NCI-H1436 treated with DMSO at 0.1 percent for 48 hours (cell line): ENCODE measurements around the gene STXBP6.

Source experiments
- DNase-seq: peaks from one replicate; lab custom pipeline; 2025; lab: John Stamatoyannopoulos, UW

The STXBP6 gene

GRCh38 chr14:24885410-24885913 lies 164.5 kb downstream of the STXBP6 start:
- no peak for DNase-seq

- DNase-seq, result no peak
Measured at GRCh38 chr14:24883576-24883975, 166.4 kb downstream of the STXBP6 start.

GRCh38 chr14:24881116-24881893 lies 168.6 kb downstream of the STXBP6 start:
- no peak for DNase-seq

- DNase-seq, result no peak
Measured at GRCh38 chr14:24880689-24881088, 169.3 kb downstream of the STXBP6 start.

GRCh38 chr14:24879661-24880386 lies 170.1 kb downstream of the STXBP6 start:
- DNase-seq, result no peak

GRCh38 chr14:24876996-24877395 lies 173.0 kb downstream of the STXBP6 start:
- no peak for DNase-seq

GRCh38 chr14:24875991-24876878 lies 173.7 kb downstream of the STXBP6 start:
- no peak for DNase-seq

GRCh38 chr14:24875203-24875838 lies 174.6 kb downstream of the STXBP6 start:
- DNase-seq, result no peak

GRCh38 chr14:24874514-24875202 lies 175.3 kb downstream of the STXBP6 start:
- DNase-seq, result no peak

- DNase-seq, result no peak
Measured at GRCh38 chr14:24873551-24873950, 176.4 kb downstream of the STXBP6 start.

GRCh38 chr14:24870949-24871701 lies 178.8 kb downstream of the STXBP6 start:
- DNase-seq, result no peak

- no peak for DNase-seq
Measured at GRCh38 chr14:24868389-24868788, 181.6 kb downstream of the STXBP6 start.

- DNase-seq, result no peak
Measured at GRCh38 chr14:24866067-24866639, 183.8 kb downstream of the STXBP6 start.

- DNase-seq, result no peak
Measured at GRCh38 chr14:24863968-24864684, 185.8 kb downstream of the STXBP6 start.

- DNase-seq, result no peak
Measured at GRCh38 chr14:24861083-24861630, 188.8 kb downstream of the STXBP6 start.

GRCh38 chr14:24859559-24859958 lies 190.4 kb downstream of the STXBP6 start:
- DNase-seq, result no peak

- DNase-seq, result no peak
Measured at GRCh38 chr14:24858684-24859083, 191.3 kb downstream of the STXBP6 start.

- no peak for DNase-seq
Measured at GRCh38 chr14:24858052-24858451, 191.9 kb downstream of the STXBP6 start.

GRCh38 chr14:24857277-24857676 lies 192.7 kb downstream of the STXBP6 start:
- no peak for DNase-seq
